A172 (cell line): ENCODE data around the gene USP32. TPM values are rescaled to one million over a fixed set of nuclear protein-coding genes. Genes with fewer than 3 reads are reported as not detected.
A peak's percentile ranks its signal among the peaks of the same experiment; 100 is the strongest.
"Not testable (repeated sequence)": the region's sequence is repeated elsewhere in the genome, so short reads cannot be mapped to it uniquely, and the experiment has no call there.

Experiments
- DNase-seq: peaks from one replicate; pipeline ENCODE4 v3.0.0-alpha.2; 2015; ENCODE audit warnings: low spot score
- total RNA-seq: library from RNA; depleted of rRNA; stranded (reverse); fragments of >200 nt; shearing (Covaris generic); gene quantifications from 2 replicates; pipeline ENCODE4 v1.2.3, GENCODE V29; 2014

Gene USP32
- total RNA-seq, 1 experiment from 2014 or later: 39.0 TPM

- no peak for DNase-seq
These were observed 61.2 kb downstream of the USP32 start for GRCh38 chr17:60330731-60331130.

DNA sequence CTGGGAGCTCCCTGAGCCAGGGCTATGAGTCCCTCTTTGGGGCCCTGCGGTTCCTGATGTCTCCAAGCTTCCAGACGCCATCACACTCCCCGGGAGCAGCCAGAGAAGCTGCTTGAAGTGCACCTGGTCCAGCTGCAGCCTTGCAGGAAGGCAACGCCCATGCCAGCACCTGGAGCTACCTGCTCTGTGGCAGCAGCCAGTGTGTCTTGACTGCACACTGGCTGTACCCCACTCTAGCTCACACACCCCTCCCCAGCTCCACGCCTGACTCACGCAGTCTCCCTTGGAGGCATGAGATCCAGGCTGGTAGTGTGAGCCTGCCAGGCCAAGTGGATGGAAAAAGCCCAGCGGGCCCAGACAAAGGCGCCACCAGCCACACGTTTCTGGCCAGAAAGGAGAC is 63.3 kb downstream of the USP32 start:
- no peak for DNase-seq

GRCh38 chr17:60327901-60328273 is 64.0 kb downstream of the USP32 start:
- no peak for DNase-seq

- DNase-seq: no peak
These were observed 64.6 kb downstream of the USP32 start for GRCh38 chr17:60327134-60327900.

DNA sequence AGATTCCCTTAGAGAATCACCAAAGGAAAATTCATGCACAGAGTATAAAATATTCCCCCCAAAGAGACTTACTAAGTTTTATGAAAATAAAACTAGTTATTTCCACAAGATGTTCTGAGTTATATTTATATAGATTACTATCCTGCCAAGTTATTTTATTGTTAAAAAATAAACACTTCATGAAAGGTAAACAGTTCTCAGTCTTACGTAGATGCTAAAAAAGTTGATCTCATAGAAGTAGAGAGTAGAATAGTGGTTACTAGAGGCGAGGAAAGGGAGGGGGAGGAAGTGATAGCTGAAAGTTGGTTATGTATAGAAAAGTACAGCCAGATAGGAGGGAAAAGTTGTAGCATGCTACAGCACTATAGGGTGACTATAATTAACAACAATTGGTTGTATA is 65.2 kb downstream of the USP32 start:
- no peak for DNase-seq

GRCh38 chr17:60325730-60326524 is 66.0 kb downstream of the USP32 start:
- no peak for DNase-seq

GRCh38 chr17:60323754-60324153 is 68.2 kb downstream of the USP32 start:
- DNase-seq: no peak

- no peak for DNase-seq
These were observed 69.9 kb downstream of the USP32 start for GRCh38 chr17:60322056-60322387.

DNA sequence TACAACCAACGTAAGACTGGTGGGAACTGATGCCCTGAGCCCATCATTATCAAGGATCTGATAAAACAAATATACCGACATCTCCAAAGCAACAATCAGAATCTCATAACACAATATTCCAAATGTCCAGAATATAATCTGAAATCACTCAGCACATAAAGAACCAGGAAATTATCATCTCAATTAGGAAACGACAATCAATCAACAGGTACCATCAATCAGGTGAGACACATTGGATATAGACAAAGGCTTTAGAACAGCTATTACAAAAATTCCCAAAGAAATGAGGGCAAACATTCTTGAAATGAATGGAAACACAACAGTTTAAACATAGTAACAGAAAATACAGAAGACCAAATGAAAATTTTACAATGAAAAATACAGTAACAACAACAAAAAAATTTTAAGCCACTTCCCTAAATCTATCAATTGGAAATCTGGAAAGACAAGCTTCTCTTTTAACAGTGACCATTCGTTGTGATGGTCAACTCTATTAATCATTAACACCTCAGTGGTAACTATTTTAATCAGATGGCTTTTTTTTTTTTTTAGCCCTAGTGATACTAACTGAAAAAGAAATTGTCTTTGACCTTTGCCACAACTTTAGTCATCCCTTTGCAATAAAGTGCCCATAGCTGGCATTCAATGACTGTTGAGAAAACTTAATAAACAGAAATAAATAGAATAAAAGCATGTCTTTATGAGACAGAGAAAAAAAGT is 70.4 kb downstream of the USP32 start:
- no peak for DNase-seq

DNA sequence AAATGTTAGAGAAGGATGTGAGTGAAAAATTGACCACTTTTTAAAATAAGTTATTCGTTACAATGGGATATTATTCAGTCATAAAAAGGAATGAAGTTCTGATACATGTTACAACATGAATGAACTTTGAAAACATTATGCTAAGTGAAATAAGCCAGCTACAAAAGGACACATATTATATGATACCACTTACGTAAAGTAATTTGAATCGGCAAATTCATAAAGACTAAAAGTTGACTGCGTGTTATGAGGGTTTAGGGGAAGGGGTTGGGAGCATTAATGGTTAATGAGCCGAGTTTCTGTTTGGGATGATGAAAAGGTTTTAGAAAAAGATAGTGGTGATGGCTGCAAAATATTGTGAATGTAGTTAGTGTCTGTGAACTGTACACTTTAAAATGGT is 73.1 kb downstream of the USP32 start:
- no peak for DNase-seq

GRCh38 chr17:60318326-60318725 is 73.6 kb downstream of the USP32 start:
- no peak for DNase-seq

- peak; percentile 2 for DNase-seq
These were observed 76.3 kb downstream of the USP32 start for GRCh38 chr17:60315650-60316049.

GRCh38 chr17:60314900-60315299 is 77.0 kb downstream of the USP32 start:
- not testable (repeated sequence) for DNase-seq

DNA sequence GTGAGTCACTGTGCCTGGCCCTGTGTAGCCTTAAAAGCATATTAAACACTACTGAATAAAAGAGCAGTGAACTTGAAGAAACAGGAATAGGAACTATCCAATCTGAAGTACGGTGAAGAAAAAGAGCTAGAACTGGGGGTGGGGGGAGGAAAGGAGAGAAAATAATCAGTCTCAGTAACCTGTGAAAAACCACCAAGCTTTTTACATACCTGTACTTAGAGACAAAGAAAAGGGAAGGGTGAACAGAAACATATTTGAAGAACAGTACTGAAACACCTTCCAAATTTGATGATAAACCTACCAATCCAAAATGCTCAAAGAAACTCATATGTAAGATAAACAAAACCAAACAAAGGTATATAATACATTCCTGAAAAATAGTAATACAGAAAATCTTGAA is 77.5 kb downstream of the USP32 start:
- no peak for DNase-seq

DNA sequence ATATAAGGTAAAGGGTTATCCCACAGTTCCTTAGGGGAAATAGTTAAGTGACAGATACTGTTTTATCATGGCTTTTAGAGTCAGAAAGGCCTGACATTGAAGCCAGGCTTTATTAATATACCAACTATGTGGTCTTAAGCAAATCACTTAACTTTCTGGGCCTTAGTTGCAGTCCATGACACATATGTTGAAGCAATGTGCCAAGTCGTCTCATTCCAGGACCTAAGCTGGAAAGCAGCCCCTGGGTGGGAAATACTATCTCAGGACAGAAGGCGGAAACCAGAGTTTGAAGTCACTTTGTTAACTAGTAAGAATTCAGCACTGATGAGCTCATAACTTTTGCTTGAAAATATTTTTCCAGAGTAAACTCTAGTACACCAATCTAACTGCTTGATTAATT is 80.0 kb downstream of the USP32 start:
- no peak for DNase-seq

- no peak for DNase-seq
These were observed 80.7 kb downstream of the USP32 start for GRCh38 chr17:60311186-60311585.

DNA sequence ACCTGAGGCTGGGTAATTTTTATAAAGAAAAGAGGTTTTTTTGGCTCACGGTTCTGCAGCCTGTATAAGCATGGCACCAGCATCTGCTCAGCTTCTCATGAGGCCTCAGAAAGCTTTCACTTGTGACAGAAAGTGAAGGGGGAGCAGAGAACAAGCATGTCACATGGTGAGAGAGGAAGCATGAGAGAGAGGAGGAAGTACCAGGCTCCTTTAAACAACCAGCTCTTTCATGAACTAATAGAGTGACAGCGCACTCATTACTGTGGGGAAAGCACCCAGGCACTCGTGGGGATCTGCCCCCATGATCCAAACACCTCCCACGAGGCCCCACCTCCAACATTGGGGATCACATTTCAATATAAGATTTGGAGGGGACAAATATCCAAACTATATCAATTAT is 86.8 kb downstream of the USP32 start:
- DNase-seq: no peak

DNA sequence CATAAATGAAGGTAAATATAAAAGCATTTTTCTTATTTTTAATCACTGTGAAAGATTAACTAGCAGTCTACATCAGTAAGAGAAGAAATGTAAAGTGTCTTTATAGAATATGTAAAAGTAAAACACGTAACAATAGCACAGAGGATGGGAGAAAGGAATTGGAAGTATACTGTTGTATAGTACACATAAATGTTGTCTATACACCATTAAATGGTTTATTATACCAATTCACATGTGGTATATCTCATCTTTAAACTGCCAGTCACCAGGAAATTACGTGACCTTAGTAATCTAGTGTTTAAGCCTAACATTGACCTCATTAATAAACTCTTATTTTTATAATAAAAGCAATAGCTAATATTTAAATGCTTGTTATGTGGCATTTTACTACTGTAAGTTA is 87.4 kb downstream of the USP32 start:
- no peak for DNase-seq

DNA sequence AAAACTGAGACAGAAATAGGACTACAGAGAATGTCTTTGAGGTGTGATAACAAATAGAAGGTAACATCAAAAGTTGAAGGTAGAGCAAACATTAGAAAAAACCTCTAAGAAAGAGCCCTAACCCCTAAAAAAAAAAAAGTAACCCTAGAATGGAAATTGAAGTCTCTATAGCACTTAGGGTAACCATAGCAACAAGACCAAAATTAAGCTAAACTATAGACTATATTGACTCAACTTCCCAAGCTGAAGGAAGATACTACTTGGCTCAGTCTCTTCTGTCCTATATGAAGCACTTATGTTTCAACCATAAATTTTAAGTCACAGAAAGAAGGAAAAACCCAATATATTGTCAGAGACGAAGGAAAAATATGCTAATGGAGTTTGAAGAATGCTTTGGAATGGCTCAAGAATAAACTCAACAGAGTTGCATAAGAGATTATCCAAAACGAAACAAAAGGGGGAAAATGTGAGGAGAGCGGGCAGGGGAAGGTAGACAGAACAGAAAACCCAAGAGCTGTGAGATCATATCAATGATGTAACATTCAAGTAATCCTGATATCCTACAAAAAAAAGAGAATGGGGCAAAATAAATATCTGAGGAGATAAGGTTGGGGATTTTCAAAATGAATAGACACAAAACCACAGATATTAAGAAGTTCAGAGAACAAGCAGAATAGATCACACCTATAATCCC is 88.4 kb downstream of the USP32 start:
- DNase-seq: no peak

- DNase-seq: no peak
These were observed 90.3 kb downstream of the USP32 start for GRCh38 chr17:60301649-60302048.

GRCh38 chr17:60300949-60301348 is 91.0 kb downstream of the USP32 start:
- no peak for DNase-seq

DNA sequence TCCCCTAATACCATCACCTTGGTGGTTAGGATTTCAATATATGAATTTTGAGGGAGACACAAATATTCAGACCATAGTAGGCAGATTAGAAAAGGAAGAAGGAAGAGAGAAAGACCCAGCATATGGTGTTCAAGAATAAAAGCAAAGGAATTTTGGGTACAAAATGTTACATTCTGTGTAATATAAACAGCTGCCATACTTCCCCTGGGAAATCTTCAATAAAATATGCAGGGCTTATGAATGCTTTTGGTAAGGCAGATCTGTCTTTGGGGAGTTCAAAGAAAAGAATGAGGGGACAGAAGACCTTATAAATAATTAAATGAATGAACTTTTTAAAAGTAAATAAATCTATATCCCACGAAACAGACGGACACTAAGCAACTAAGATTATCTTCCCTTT is 91.9 kb downstream of the USP32 start:
- DNase-seq: no peak
